ENCODE results near the gene ISCA2.

GRCh38 chr14:74508292-74508731, 14.7 kb downstream of the ISCA2 start:
- TF ChIP-seq CTCF (IDR thresholded peaks at IDR 0.05; ENCODE audit: low read length): peak; percentile 8; the same call in 1 of the 2 replicates
- TF ChIP-seq EZH2 (optimal IDR thresholded peaks at IDR 0.05; ENCODE audit: low read depth, low read length): no peak
- TF ChIP-seq EZH2phosphoT487 (IDR thresholded peaks at IDR 0.05; ENCODE audit: low read length): no peak
